Measurements from ENCODE around the gene ALDOA. TPM values are rescaled to one million over a fixed set of nuclear protein-coding genes. Genes with fewer than 3 reads are reported as not detected.

The ALDOA gene
- total and polyA plus RNA-seq, 9 of the 15 experiments (the other 6 are each of a cell fraction or from before 2014, with no cell fraction given), result 311 to 2,224 (median 1,293) TPM

- TF ChIP-seq CGGBP1 (CRISPR knock-in tag; IDR thresholded peaks at IDR 0.05) (no peak), ZNF347 (CRISPR knock-in tag; IDR thresholded peaks at IDR 0.05; ENCODE audit: low read depth) (no peak), GABPA (tag; conservative IDR thresholded peaks at IDR 0.05; ENCODE audit: low read depth) (peak; percentile 48), PKNOX1 (IDR thresholded peaks at IDR 0.05) (peak; percentile 59), SIRT6 (IDR thresholded peaks at IDR 0.05; ENCODE audit: low read depth, low read length) (no peak), IFI16 (CRISPR knock-in tag; IDR thresholded peaks at IDR 0.05) (no peak), MEF2D (tag; conservative IDR thresholded peaks at IDR 0.05; ENCODE audit: low read depth) (no peak), PRDM10 (IDR thresholded peaks at IDR 0.05; ENCODE audit: partially characterized antibody) (no peak), CREM (IDR thresholded peaks at IDR 0.05; ENCODE audit: low read depth) (peak; percentile 56), SMARCA4 (IDR thresholded peaks at IDR 0.05) (peak; percentile 17; the same call in 1 of the 2 replicates), MCM2 (IDR thresholded peaks at IDR 0.05; ENCODE audit: low read depth) (no peak), SIX5 (IDR thresholded peaks at IDR 0.05; ENCODE audit: borderline replicate concordance in 1 of 2, insufficient read depth in 1 of 2, low read depth in 1 of 2, low read length in 2 of 2) (no peak), CC2D1A (IDR thresholded peaks at IDR 0.05) (no peak), SP1 (CRISPR knock-in tag; IDR thresholded peaks at IDR 0.05) (peak; percentile 20; the same call in 1 of the 2 replicates), ZNF444 (CRISPR knock-in tag; IDR thresholded peaks at IDR 0.05) (no peak), SREBF2 (CRISPR knock-in tag; IDR thresholded peaks at IDR 0.05) (no peak), ZNF764 (CRISPR knock-in tag; IDR thresholded peaks at IDR 0.05; ENCODE audit: low read depth) (no peak)
- TF ChIP-seq, protein P1, sequence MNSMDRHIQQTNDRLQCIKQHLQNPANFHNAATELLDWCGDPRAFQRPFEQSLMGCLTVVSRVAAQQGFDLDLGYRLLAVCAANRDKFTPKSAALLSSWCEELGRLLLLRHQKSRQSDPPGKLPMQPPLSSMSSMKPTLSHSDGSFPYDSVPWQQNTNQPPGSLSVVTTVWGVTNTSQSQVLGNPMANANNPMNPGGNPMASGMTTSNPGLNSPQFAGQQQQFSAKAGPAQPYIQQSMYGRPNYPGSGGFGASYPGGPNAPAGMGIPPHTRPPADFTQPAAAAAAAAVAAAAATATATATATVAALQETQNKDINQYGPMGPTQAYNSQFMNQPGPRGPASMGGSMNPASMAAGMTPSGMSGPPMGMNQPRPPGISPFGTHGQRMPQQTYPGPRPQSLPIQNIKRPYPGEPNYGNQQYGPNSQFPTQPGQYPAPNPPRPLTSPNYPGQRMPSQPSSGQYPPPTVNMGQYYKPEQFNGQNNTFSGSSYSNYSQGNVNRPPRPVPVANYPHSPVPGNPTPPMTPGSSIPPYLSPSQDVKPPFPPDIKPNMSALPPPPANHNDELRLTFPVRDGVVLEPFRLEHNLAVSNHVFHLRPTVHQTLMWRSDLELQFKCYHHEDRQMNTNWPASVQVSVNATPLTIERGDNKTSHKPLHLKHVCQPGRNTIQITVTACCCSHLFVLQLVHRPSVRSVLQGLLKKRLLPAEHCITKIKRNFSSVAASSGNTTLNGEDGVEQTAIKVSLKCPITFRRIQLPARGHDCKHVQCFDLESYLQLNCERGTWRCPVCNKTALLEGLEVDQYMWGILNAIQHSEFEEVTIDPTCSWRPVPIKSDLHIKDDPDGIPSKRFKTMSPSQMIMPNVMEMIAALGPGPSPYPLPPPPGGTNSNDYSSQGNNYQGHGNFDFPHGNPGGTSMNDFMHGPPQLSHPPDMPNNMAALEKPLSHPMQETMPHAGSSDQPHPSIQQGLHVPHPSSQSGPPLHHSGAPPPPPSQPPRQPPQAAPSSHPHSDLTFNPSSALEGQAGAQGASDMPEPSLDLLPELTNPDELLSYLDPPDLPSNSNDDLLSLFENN (IDR thresholded peaks at IDR 0.05; ENCODE audit: low read depth in 2 of 2, low read length in 2 of 2), result no peak
Observed at GRCh38 chr16:30053376-30054015, 12.1 kb upstream of the ALDOA start (continued).

Data from K562 (cell line).